IPS-NIHi11 (cell line): ENCODE results near the gene DDIT4L.
"Not testable (repeated sequence)": the region's sequence is repeated elsewhere in the genome, so short reads cannot be mapped to it uniquely, and the experiment has no call there.

Experiments used
- DNase-seq: peaks from one replicate; pipeline ENCODE4 v3.0.0; 2012; ENCODE audit warnings: mixed read lengths, low spot score

Gene DDIT4L

DNA sequence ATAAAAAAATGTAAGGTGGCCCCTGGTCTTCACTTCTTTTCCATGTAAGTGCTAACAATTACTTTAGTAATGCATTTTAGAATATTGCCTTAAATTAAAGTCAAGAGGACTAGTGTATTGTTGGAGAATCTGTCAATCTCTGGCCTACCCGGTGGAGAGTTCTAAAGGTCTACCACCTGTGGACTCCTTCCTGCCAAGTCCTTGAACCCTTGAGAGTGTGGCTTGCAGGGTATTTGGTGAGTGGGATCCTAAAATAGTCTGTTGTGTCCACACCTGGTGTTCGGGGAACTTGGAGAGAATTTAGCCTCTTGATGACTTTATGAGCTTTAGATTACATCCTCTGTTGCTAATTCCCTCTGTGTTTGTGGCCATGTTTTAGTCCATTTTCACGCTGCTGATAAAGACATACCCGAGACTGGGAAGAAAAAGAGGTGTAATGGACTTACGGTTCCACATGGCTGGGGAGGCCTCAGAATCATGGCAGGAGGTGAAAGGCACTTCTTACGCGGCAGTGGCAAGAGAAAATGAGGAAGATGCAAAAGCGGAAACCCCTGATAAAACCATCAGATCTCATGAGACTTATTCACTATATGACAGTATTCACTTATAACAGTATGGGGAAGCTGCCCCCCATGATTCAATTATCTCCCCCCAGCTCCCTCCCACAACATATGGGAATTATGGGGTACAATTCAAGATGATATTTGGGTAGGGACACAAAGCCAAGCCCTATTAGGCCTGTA lies 23.8 kb downstream of the DDIT4L start:
- DNase-seq: no peak

DNA sequence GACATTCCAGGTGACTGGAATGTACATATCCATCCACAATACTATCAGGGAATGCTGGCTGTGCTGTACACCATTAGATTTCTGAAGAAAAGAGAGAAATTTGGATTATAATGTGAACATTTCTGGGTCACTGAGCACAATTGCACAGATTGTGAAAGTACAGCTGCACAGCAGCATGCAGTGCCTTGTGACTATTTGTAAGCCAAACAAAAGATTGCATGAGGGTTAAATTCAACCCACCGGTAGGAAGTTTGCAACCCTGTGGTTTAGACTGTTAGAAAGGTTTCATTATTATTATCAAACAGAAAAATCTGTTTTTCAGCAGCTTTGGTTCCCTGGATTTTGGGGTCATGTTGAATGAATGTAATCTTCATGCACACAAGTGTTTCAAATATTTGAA lies 24.5 kb downstream of the DDIT4L start:
- DNase-seq: no peak

- no peak for DNase-seq
These were observed 25.2 kb downstream of the DDIT4L start for GRCh38 chr4:100164808-100165760.

DNA sequence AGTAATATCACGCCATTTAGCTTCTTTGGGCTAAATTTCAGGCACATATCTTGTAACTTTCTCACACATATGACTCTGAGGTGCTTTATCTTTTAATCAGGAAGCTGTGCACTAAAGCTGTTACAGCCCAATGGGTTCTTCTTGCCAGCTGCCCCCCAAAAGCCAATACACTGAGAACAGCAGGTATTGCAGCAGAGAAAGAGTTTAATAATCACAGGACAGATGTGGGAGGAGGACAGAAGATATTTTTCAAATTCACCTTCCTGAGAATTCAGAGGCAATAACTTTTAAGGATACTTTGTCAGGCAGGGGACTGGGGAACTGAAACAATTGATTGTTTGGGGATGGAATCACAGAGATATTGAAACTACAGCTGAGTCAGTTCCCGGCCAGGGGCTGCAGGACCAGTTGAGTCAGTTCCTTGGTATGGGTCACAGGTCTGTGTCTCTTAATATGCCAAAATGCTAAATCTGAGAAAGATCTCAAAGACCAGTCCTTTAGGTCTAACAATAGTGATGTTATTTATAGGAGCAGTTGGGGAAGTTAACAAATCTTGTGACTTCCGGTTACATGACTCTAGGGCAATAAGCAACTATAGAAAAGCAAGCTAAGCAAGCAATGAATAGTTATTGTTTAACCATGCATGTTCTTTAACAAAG lies 28.1 kb downstream of the DDIT4L start:
- no peak for DNase-seq

GRCh38 chr4:100149190-100149589 lies 41.1 kb downstream of the DDIT4L start:
- no peak for DNase-seq

GRCh38 chr4:100147684-100148083 lies 42.6 kb downstream of the DDIT4L start:
- no peak for DNase-seq

GRCh38 chr4:100147198-100147597 lies 43.1 kb downstream of the DDIT4L start:
- DNase-seq: no peak

DNA sequence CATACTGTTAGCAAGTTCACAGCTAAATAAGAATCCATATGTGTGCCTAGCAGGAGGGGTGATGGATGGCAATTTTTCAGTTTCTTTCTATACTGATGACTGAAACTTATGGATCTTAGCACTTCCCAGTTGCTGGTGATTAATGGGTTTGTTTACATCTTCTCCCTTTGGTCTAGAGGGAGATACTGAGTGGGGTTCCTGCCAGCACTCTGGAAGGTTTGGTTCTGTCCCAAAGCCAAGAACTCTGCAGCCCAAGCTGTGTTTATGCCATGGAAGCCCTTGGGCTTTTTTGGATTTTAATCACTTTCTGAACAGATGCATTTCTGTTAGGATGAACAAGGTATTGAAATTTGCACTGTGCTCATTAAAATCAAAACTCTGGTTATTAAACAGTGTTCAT lies 43.5 kb downstream of the DDIT4L start:
- DNase-seq: no peak

- DNase-seq: not testable (repeated sequence)
These were observed 52.9 kb downstream of the DDIT4L start for GRCh38 chr4:100137320-100137719.
